Measurements from ENCODE around the gene ROBO4. TPM values are rescaled to one million over a fixed set of nuclear protein-coding genes. Genes with fewer than 3 reads are reported as not detected.

Gene ROBO4
- total RNA-seq, 1 donor from 2014 or later: 70.9 TPM

GRCh38 chr11:124875401-124875800 is 22.3 kb downstream of the ROBO4 start:
- DNase-seq (ENCODE audit: low spot score): peak; percentile 72

DNA sequence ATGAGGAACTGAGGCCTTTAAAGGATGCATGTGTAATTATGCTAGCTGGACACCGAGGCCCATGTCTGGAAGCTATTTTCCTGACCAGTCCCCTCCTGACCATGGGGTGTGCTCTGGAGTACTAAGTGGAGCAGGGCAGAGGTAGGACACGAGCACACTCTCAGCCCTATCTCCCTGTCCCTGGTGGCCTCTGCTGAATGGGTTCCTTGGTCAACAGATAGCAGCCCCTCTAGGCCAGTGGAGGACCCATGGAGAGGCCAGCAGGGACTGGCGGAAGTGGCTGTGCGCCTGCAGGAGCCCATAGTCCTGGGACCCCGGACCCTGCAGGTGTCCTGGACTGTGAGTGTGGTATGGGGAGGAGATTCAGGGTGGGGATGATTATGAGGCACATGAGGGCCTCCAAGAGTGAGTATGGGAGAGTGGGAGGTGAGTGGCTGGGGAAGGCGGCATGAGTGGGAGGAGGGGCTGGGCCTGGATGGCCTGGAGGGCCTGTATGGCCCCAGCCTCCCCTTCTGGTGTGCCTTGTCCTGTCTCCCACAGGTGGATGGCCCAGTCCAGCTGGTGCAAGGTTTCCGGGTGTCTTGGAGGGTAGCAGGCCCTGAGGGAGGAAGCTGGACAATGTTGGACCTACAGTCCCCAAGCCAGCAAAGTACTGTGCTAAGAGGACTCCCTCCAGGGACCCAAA is 23.0 kb downstream of the ROBO4 start:
- DNase-seq (ENCODE audit: low spot score): peak; percentile 87

DNA sequence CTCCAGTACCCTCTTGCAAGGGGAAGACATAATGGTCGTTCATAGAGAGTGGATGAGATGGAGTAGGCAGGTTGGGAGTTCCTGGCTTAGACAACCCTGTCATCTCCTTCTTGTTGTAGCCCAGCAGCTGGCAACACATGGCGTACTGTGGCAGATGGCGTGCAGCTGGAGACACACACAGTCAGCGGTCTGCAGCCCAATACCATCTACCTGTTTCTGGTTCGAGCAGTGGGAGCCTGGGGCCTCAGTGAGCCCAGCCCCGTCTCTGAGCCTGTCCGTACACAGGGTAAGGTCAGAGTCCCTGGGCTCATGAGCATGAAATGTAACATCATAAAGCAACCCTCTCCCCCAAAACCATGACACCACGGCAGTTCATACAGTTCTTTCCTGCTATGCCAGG is 23.7 kb downstream of the ROBO4 start:
- peak; percentile 65 for DNase-seq (ENCODE audit: low spot score)

- DNase-seq (ENCODE audit: low spot score): no peak
Measured at GRCh38 chr11:124872741-124873140, 24.9 kb downstream of the ROBO4 start.

- peak; percentile 69 for DNase-seq (ENCODE audit: low spot score)
Measured at GRCh38 chr11:124872280-124872679, 25.4 kb downstream of the ROBO4 start.

DNA sequence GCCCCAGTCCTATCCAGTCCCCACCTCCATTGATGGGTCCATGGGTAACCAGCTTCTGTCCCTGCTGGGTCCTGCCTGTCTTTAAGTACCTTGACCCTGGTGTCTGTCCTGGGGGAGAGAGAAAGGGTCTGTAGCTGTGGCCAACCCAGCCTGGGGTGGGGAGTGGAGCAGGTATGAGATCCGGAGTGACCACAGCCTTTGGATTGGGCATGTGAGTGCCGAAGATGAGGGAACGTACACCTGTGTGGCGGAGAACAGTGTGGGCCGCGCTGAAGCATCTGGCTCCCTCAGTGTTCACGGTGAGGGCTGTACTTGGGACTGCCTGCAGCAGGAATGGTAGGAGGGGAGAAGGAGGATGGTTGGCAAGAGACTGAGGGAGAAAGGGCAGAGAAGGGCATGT is 27.2 kb downstream of the ROBO4 start:
- DNase-seq (ENCODE audit: low spot score): peak; percentile 59

GRCh38 chr11:124869856-124870387 is 27.7 kb downstream of the ROBO4 start:
- peak; percentile 59 for DNase-seq (ENCODE audit: low spot score)

- peak; percentile 55 for DNase-seq (ENCODE audit: low spot score)
Measured at GRCh38 chr11:124869331-124869730, 28.3 kb downstream of the ROBO4 start.

GRCh38 chr11:124868331-124869274 is 29.1 kb downstream of the ROBO4 start:
- DNase-seq (ENCODE audit: low spot score): peak; percentile 85

DNA sequence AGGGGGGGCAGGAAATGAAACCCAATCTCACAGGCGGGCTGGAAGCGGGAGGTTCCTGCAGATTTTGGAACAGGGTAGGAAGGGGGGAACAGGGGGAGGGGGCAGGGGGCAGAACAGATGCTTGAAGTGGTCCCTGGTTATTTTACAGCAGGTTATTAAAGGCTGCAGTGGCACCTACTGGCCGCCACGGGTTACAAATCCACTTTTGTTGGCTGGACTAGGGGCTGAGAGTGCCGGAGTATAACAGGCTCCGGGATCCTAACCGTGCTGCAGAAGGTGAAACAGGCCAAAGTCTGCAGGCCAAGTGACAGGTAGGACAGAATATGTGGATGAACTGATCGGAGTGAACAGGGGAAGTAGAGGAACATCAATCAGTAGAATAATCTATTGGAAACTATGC is 30.0 kb downstream of the ROBO4 start:
- DNase-seq (ENCODE audit: low spot score): peak; percentile 69

DNA sequence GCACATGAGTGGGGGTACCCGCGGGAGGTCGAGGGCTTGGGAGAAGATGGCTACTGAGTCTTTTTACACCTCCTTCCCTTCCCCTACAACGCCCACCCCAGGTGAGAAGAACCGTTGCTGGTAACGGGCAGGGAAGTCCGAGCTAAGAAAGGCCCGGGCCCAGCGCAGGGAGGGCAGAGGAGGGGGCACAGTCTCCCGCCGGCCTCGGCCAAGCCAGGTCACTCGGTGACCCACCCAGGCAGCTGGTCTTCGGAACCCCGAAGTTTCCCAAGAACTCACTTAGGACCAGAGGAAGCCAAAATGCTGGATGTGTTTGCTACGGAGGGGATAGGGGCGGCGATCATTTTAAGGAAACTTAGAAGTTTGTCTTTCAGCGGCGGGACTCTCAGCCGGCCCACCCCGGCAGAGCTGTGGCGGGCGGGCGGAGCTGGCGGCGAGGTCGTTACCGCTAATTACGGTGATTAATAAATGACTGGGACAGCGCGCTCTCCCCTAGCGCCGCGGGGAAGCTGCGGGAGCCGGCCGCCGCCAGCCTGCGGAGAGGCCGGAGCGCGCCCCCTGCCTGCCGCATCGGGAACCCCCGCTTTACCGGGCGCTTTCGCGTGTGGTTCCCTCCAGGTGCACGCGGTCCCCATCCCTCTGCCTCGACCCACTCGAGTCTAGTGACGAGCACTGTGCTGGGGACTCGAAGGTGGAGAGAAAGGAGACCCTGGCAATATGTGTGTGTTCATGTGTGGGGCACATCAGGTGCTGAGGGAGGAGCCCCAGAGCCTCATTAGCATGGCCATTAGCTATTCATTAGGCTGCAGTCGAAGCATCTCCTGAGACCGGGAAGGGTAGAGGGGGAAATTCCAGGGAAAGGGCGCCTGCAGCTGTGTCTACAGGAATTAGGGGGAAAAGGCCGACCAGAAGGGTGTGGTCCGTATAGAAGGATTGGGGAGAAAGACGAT is 31.5 kb downstream of the ROBO4 start:
- peak; percentile 90 for DNase-seq (ENCODE audit: low spot score)

- DNase-seq (ENCODE audit: low spot score): peak; percentile 84
Measured at GRCh38 chr11:124865181-124865901, 32.3 kb downstream of the ROBO4 start, which contains the start of gene ROBO3. ROBO3 (plus strand) TSS chr11:124865432; CDS start chr11:124865578, 146 bp downstream.

GRCh38 chr11:124864892-124865180 is 32.8 kb downstream of the ROBO4 start:
- no peak for DNase-seq (ENCODE audit: low spot score)

DNA sequence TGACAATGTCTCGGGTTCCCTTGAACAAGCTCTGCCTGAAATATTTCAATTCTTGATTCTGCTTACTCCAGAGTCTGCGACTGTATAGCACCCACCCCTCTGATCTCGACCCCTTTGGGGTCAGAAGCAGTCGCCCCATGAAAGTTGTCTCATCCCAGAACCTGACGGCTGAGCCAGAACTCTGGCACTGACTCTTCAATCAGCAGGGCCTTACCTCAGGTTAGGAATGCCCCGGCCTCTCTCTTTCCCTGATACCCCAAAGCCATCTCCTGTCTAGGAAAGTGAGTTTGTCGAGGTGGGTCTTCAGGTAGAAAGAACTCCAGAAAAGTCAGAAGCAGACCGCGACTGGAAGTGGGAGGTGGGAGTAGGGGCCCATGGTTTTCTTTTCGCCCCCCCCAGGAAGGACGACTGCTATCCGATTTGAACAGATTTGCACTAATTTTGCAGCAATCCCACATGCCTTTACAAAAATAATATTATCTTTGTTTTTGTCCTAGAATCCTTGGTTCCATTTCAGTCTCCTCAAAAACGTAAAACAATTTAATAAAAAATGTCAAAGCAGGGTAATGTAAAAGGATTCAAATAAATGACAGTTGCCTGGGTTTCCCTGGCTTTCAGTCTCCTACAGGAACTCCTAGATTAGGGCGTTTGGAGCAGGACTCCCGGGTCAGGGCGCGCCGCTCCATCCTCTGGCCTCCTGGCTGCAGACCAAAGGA is 33.3 kb downstream of the ROBO4 start:
- DNase-seq (ENCODE audit: low spot score): no peak

GRCh38 chr11:124863826-124864165 is 33.9 kb downstream of the ROBO4 start:
- peak; percentile 71 for DNase-seq (ENCODE audit: low spot score)

- DNase-seq (ENCODE audit: low spot score): peak; percentile 81
Measured at GRCh38 chr11:124863137-124863825, 34.4 kb downstream of the ROBO4 start.

GRCh38 chr11:124861670-124862069 is 36.0 kb downstream of the ROBO4 start:
- DNase-seq (ENCODE audit: low spot score): peak; percentile 60

DNA sequence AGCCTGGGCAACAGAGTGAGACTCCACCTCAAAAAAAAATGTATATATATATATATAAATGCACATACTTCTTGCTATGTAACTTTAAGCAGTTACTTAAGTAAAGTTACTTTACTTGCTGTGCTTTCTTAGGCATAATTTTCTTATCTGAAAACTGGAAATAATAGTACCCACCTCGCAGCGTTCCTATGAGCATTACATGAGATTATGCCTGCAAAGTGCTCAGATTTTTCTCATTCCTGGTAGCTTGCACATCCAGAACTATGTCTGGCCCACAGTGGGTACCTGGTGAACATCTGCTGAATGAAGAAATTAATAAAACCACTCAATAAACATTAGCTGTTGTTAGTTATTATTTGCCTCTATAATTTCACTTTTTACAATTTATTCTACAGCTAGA is 38.5 kb downstream of the ROBO4 start:
- no peak for DNase-seq (ENCODE audit: low spot score)

- peak; percentile 80 for DNase-seq (ENCODE audit: low spot score)
Measured at GRCh38 chr11:124846070-124846673, 51.5 kb downstream of the ROBO4 start.

All from mesenteric fat pad (tissue), 1 donor.